ENCODE data around the gene WNT6. TPM values are rescaled to one million over a fixed set of nuclear protein-coding genes. Genes with fewer than 3 reads are reported as not detected.

WNT6 gene
- total RNA-seq, 1 experiment from 2014 or later = not detected

GRCh38 chr2:218822622-218823021 lies 37.0 kb upstream of the WNT6 start:
- no peak overlapping the region for H3K27ac ChIP-seq
- H3K4me1 ChIP-seq (replicated peaks) = no peaks in the 10 kb centered on the region
- no peak overlapping the region for H3K4me3 ChIP-seq
- H3K36me3 ChIP-seq = no peaks in the 10 kb centered on the region
- no peaks in the 10 kb centered on the region for H3K9me3 ChIP-seq (replicated peaks)
- DNase-seq (ENCODE audit: low read depth in 1 of 2, low spot score in 2 of 2) = no peak
- no peaks in the 10 kb centered on the region for H3K27me3 ChIP-seq (replicated peaks)

DNA sequence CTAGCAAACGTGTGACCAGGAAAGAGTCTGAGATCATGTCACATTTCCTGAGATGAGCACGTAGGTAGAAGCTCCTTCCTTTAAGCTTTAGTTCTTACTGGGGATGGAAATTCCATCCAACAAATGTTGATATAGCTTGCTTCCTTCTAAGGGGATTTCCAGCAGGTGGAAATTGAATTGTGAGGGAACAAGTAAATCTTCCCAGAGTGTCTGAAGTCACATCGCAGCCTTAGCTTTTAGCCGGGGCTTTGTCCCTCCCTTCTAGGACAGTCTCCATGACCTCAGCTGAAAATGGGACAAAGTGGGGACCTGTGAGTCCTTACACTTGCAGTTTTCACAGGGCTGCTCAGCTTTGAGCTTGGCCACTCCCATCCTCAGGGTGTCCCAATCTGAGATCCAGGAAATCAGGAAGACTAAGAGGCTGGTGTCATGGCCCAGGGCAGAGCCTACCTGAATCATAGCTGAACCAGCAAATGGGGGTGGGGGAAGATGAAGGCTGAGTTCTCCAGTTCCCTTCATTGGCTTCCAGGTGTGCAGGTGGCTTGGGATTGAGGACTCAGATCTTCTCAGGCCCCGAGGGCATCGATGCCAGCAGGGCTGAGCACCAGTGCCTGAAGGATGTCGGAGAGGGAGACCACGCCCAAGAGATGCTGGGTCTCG lies 36.3 kb upstream of the WNT6 start:
- H3K36me3 ChIP-seq = no peaks in the 10 kb centered on the region
- no peak for DNase-seq (ENCODE audit: low read depth in 1 of 2, low spot score in 2 of 2)
- no peak overlapping the region for H3K27ac ChIP-seq
- no peak overlapping the region for H3K4me3 ChIP-seq
- H3K9me3 ChIP-seq (replicated peaks) = no peaks in the 10 kb centered on the region
- H3K27me3 ChIP-seq (replicated peaks) = no peaks in the 10 kb centered on the region
- H3K4me1 ChIP-seq (replicated peaks) = no peaks in the 10 kb centered on the region

DNA sequence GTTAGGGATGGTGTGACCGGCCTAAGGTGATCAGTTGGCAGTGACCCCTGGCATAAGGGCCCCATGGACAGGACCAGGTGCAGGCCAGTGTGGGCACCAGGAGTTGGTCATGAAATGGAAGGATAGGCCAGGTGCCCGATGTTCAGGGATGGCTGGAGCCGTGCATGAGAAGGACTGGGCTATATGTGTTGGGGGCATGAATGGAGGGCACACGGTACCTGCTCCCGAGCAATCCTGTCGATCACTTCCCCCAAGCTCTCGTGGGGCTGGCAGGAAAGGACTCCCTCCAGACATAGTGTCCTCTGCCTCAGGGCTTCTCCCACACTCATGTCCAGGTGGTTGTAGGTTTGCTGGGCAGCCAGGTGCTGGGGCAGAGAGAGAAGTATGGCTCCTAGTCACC lies 35.6 kb upstream of the WNT6 start:
- Histone ChIP-seq H3K4me1 (replicated peaks) (no peaks in the 10 kb centered on the region), H3K9me3 (replicated peaks) (no peaks in the 10 kb centered on the region), H3K4me3 (no peak overlapping the region), H3K27ac (no peak overlapping the region), H3K36me3 (no peaks in the 10 kb centered on the region), H3K27me3 (replicated peaks) (no peaks in the 10 kb centered on the region)
- no peak for DNase-seq (ENCODE audit: low read depth in 1 of 2, low spot score in 2 of 2)

DNA sequence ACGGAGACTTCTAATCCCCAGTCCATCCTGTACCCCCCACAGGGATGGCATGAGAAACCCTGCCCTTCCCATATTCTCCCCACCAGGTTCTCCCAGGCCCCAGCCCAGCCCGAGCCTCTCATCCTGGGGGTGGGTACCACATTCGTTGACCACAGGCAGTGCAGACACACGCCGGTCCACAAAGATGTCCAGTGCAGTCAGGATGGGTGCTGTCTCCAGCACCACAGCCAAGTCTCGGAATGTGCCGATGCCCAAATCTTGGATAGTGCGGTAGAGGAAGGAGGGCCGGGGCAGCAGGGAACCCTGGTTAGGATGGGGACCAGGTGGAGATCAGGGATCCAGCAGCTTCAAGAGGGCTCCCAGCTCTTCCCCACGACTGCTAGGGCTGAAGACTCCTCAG lies 32.8 kb upstream of the WNT6 start:
- H3K9me3 ChIP-seq (replicated peaks) = no peaks in the 10 kb centered on the region
- no peak for DNase-seq (ENCODE audit: low read depth in 1 of 2, low spot score in 2 of 2)
- H3K36me3 ChIP-seq = no peaks in the 10 kb centered on the region
- H3K27ac ChIP-seq = no peak overlapping the region
- H3K27me3 ChIP-seq (replicated peaks) = no peaks in the 10 kb centered on the region
- no peaks in the 10 kb centered on the region for H3K4me1 ChIP-seq (replicated peaks)
- H3K4me3 ChIP-seq = no peak overlapping the region

DNA sequence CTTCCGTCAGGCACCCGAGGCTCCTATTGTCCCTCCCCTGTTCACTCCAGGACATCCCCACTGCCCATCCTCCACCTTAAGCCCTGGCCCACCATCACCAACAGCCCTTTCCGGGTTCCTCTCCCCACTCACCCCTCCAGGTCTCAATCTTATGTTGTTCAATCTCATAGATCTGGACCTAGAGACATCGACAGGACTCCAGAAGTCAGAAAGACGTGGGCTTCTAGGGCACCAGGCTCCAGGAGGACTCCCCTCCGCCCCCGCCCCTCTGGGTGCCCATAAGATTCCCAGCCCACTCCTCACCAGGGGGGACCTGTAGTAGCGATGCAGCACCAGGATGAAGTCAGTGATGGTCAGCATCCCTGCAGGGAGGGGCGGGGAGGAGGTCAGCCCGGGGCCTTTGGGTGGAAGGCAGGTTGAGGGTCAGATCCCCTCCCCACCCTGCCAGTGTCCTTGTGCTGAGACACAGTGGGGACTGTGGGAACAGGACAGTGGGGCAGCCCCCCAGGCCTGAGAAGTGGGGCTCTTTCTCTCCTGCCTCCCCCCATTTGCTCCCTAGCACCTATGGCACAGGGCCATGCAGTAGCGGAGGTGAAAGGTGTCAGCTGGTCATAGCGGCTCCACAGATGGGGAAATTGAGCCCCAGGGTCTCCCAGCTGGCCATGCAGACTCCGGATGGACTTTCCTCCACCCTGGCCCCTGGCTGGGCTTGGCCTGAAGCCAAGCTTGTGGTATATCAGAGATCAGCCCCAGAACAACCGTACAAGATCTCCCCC lies 31.7 kb upstream of the WNT6 start:
- Histone ChIP-seq H3K36me3 (no peaks in the 10 kb centered on the region), H3K9me3 (replicated peaks) (no peaks in the 10 kb centered on the region), H3K4me1 (replicated peaks) (peaks cover 8% of the 10 kb centered on the region), H3K4me3 (no peak overlapping the region), H3K27me3 (replicated peaks) (no peaks in the 10 kb centered on the region), H3K27ac (no peak overlapping the region)
- no peak for DNase-seq (ENCODE audit: low read depth in 1 of 2, low spot score in 2 of 2)

DNA sequence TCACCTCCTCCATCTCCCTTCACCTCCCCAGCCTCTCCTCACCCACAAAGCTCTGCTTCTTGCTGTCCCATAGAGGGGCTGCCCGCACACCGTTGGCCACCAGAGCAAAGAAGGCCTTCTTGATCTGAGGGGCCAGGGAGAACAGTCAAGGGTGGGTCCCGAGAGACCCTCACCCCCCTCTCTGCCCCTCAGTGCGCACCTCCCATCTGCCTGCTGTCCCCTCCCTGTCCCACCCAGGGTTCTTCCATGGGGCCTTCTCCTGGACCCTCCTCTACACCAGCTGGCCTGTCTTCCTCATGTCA lies 31.2 kb upstream of the WNT6 start:
- Histone ChIP-seq H3K27me3 (replicated peaks) (no peaks in the 10 kb centered on the region), H3K36me3 (no peaks in the 10 kb centered on the region), H3K4me1 (replicated peaks) (peaks cover 8% of the 10 kb centered on the region), H3K4me3 (no peak overlapping the region), H3K27ac (no peak overlapping the region), H3K9me3 (replicated peaks) (no peaks in the 10 kb centered on the region)
- DNase-seq (ENCODE audit: low read depth in 1 of 2, low spot score in 2 of 2) = no peak

DNA sequence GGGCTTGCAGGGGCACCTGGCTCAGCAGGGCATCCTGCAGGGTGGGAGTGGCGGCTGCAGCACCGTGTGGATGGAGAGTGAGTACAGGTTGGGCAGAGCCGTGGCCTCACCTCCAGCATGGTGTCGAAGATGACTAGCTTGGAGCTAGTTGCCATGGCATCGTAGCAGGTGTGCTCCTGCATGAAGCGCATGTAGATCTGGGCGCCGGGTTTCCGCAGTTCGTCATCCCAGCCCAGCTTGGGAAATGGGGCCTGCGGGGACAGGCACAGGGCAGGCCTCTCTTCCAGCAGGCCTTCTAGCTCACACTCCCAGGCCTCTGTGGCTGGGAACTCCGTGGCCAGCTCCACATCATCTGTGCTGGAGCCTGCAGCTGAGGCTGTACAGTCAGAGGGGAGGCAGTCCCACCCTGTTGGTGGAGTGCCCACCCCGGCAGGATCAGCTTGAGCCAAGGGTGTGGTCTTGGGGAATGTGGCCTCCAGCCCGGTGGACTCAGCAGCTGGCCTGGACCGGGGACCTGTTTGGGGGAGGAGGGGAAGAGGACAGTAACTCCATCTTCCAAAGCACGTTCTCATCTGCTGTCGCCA lies 29.6 kb upstream of the WNT6 start:
- H3K27ac ChIP-seq = no peak overlapping the region

DNA sequence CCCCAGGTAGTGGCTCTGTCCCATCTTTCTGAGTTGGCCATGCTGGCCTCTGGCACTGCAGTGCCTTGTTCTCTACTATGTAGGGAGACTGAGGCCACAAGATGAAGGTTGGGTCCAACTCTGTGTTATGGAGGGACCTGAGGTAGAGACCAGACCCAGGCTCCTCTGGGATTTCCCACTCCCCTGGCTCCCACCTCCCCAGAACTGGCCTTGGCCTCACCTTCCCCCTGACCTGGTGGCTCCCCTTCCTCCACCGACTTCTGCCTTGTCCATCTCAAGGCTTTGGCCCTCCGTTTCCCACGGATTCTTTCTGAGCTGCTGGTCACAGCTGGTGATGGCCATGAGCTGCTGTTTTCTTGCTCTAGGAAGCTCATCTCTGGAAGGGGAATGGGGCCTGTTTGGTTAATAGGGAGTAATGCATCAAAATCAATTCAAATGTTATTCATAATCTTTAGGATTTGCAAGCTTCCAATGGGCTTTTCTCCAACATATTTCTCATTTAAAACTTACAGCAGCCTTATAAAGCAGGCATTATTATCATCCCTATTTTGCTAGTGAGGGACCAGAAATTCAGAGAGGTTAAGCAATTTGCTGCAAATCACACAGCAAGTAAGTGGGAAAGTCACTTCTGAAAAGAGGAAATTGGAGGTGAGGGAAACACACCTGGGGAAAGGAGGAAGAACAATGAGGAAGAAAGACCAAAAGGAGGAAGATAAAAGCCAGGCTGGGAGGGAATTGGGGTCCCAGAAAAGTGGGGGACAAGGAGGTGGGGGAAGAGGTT lies 28.9 kb upstream of the WNT6 start:
- H3K27ac ChIP-seq = no peak overlapping the region
- H3K36me3 ChIP-seq = no peaks in the 10 kb centered on the region
- no peak overlapping the region for H3K4me3 ChIP-seq
- H3K27me3 ChIP-seq (replicated peaks) = no peaks in the 10 kb centered on the region
- H3K9me3 ChIP-seq (replicated peaks) = no peaks in the 10 kb centered on the region
- DNase-seq (ENCODE audit: low read depth in 1 of 2, low spot score in 2 of 2) = no peak
- peaks cover 8% of the 10 kb centered on the region for H3K4me1 ChIP-seq (replicated peaks)

More for the DNA sequence above, 29.6 kb upstream of the WNT6 start:
- Histone ChIP-seq H3K27me3 (replicated peaks) (no peaks in the 10 kb centered on the region), H3K36me3 (no peaks in the 10 kb centered on the region), H3K9me3 (replicated peaks) (no peaks in the 10 kb centered on the region), H3K4me1 (replicated peaks) (peaks cover 8% of the 10 kb centered on the region), H3K4me3 (no peak overlapping the region)
- no peak for DNase-seq (ENCODE audit: low read depth in 1 of 2, low spot score in 2 of 2)

DNA sequence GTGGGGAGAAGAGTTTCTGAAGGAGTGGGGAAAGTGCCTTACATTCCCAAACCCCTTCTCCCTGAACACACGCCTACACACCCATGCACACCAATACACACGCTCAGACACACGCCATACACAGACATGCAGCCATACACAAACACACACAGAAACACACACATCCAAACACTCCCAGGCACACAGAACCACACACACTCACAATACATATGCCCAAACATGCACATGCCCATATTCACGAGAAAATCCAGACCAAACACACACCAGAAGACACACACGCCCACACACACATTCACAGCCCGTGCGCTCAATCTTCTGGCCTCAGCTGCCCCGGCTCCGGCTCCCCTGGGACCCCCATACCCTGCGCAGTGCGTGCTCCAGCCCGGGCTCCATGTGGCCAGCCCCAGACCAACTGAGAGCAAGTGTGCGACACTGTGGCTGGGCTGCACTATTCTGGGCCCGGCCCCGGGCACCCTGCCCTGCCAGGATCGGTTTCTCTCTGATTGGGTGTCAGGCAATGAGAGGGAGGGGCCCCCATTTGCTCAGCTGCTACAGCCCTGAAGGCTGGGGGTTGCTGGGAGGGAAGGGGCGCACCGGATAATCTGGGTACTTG lies 28.1 kb upstream of the WNT6 start, which contains the start of gene PRKAG3:
TSS of gene PRKAG3 (minus strand) at position 426 of the 613 bp plus-strand sequence.
- no peaks in the 10 kb centered on the region for H3K36me3 ChIP-seq
- H3K9me3 ChIP-seq (replicated peaks) = no peaks in the 10 kb centered on the region
- H3K4me3 ChIP-seq = no peak within 1 kb of the TSS
- DNase-seq (ENCODE audit: low read depth in 1 of 2, low spot score in 2 of 2) = no peak
- peaks cover 8% of the 10 kb centered on the region for H3K4me1 ChIP-seq (replicated peaks)
- H3K27ac ChIP-seq = no peak within 1 kb of the TSS
- no peaks in the 10 kb centered on the region for H3K27me3 ChIP-seq (replicated peaks)

- H3K4me3 ChIP-seq = no peak overlapping the region
- no peak for DNase-seq (ENCODE audit: low read depth in 1 of 2, low spot score in 2 of 2)
- peaks cover 8% of the 10 kb centered on the region for H3K4me1 ChIP-seq (replicated peaks)
- no peaks in the 10 kb centered on the region; the same call in 1 of the 2 replicates for H3K9me3 ChIP-seq (replicated peaks)
- H3K27ac ChIP-seq = no peak overlapping the region
- no peaks in the 10 kb centered on the region for H3K36me3 ChIP-seq
- H3K27me3 ChIP-seq (replicated peaks) = no peaks in the 10 kb centered on the region
Measured at GRCh38 chr2:218832081-218832480, 27.5 kb upstream of the WNT6 start.

DNA sequence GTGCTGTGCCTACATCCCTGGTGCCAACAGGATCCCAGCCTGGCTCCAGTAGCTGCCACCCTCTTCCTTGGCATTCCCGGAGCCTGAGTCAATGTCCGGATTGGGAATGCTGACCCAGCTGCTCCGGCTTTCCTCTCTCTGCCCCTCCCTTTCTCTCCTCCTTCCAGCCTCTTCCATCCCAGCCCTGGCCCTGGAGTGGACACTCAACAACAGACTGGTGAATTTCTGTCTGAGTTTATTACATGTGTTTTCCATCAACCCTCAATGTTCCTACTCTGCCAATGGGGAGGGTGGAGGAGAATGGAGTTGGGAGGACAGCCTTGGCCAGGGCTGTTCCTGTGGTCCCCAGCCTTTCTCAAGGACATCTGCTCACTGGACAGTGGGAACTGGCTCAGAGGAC lies 27.1 kb upstream of the WNT6 start:
- H3K4me3 ChIP-seq = no peak overlapping the region
- no peaks in the 10 kb centered on the region for H3K36me3 ChIP-seq
- no peak overlapping the region for H3K27ac ChIP-seq
- H3K9me3 ChIP-seq (replicated peaks) = no peaks in the 10 kb centered on the region; the same call in none of the 2 replicates
- H3K27me3 ChIP-seq (replicated peaks) = peaks cover 2% of the 10 kb centered on the region; the same call in 1 of the 2 replicates
- DNase-seq (ENCODE audit: low read depth in 1 of 2, low spot score in 2 of 2) = no peak
- H3K4me1 ChIP-seq (replicated peaks) = peaks cover 8% of the 10 kb centered on the region

DNA sequence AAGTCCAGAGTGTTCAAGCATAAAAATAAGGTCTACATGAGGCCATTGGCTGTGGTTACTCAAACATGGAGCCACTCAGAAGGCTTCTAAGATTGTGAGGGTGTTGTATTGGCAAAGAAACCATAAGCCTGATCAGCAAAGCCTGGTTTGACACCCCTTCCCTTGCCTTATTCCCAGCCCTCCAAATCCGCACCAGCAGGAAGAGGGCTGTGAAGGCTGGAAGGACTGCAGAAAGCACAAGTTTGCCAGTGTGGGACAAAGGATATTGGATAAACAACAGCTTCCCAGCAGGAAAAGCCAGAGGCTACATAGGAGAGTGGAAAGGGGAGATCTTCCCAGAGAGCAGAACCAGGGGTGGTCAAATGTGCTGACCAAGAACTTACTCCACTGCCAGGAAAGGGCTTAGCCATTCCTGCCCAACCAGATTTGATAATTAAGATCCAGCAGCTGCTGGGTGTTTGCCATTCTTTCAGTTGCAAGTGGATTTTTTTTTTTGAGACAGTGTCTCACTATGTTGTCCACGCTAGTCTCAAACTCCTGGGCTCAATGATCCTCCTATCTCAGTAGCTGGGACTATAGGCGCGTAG lies 26.5 kb upstream of the WNT6 start:
- no peaks in the 10 kb centered on the region; the same call in none of the 2 replicates for H3K9me3 ChIP-seq (replicated peaks)
- DNase-seq (ENCODE audit: low read depth in 1 of 2, low spot score in 2 of 2) = no peak
- H3K36me3 ChIP-seq = no peaks in the 10 kb centered on the region
- H3K27me3 ChIP-seq (replicated peaks) = peaks cover 7% of the 10 kb centered on the region; the same call in 1 of the 2 replicates
- peaks cover 8% of the 10 kb centered on the region for H3K4me1 ChIP-seq (replicated peaks)
- H3K4me3 ChIP-seq = no peak overlapping the region
- H3K27ac ChIP-seq = no peak overlapping the region

DNA sequence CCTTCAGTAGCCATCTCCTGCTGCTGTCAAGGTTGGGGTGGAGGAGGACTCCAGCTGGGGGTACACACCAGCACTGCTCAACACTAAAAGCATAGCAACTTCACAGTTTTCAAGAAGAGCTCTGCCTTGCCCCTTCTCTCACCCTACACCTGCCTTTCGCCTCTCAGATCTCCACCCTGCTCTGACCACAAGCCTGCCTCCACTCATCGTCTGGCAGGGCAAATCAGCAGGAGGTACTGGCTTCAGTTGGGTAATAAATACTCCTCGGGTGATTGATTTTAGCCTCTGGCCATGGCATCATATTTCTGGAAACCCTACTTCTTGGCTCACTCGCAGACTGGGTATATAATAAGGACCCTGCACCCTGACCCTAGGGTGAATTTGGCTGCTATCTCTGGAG lies 24.9 kb upstream of the WNT6 start:
- no peaks in the 10 kb centered on the region; the same call in none of the 2 replicates for H3K9me3 ChIP-seq (replicated peaks)
- H3K27ac ChIP-seq = no peak overlapping the region
- no peak for DNase-seq (ENCODE audit: low read depth in 1 of 2, low spot score in 2 of 2)
- H3K27me3 ChIP-seq (replicated peaks) = peaks cover 7% of the 10 kb centered on the region; the same call in 1 of the 2 replicates
- no peak overlapping the region for H3K4me3 ChIP-seq
- H3K4me1 ChIP-seq (replicated peaks) = peaks cover 8% of the 10 kb centered on the region
- no peaks in the 10 kb centered on the region for H3K36me3 ChIP-seq
